Measurements from ENCODE around the gene SMARCD1.

SMARCD1 gene

DNA sequence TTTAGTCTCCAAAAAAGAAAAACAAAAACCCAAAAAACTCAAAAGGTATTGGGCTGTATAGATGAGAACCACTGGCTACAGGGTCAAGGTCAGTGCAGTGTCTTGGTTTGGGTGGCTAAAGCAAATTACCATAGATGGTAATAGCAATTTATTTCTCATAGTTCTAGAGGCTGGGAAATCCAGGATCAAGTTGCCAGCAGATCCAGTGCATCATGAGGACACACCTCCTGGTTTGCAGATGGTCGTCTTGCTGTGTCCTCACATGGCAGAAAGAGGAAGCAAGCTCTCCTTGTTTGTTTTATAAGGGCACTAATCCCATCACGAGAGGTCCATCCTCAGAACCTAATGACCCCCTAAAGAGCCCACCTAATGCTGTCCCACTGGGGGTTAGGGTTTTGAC lies 38.1 kb downstream of the SMARCD1 start:
- Histone ChIP-seq H3K27me3 (ENCODE audit: control insufficient read depth in 3 of 3, insufficient read depth in 3 of 3, low read depth in 1 of 3, low read length in 3 of 3) (no peaks in the 10 kb centered on the region), H3K27ac (replicated peaks; ENCODE audit: low read length) (no peak overlapping the region), H2BK120ac (ENCODE audit: low read depth, low read length) (no peak overlapping the region), H2AK5ac (ENCODE audit: low read depth, low read length) (no peak overlapping the region), H2BK5ac (ENCODE audit: low read length) (no peak overlapping the region), H3K23ac (ENCODE audit: low read depth, low read length, poor library complexity) (no peak overlapping the region), H4K91ac (ENCODE audit: low read depth, low read length, poor library complexity) (no peak overlapping the region), H3K18ac (ENCODE audit: low read length) (no peak overlapping the region), H3K79me1 (ENCODE audit: low read depth, low read length) (peaks cover 2% of the 10 kb centered on the region), H4K8ac (ENCODE audit: low read depth, low read length) (no peak overlapping the region), H3K4ac (ENCODE audit: low read length) (no peak overlapping the region), H2AFZ (ENCODE audit: low read length) (no peak overlapping the region), H3K4me1 (ENCODE audit: control insufficient read depth in 2 of 2, insufficient read depth in 1 of 2, low read depth in 1 of 2, low read length in 2 of 2) (no peaks in the 10 kb centered on the region), H3K9me3 (replicated peaks in 1 of 2; ENCODE audit: control insufficient read depth in 2 of 2, insufficient read depth in 1 of 2, low read depth in 1 of 2, low read length in 2 of 2) (no peaks in the 10 kb centered on the region), H2BK15ac (ENCODE audit: low read length) (no peak overlapping the region), H3K4me2 (ENCODE audit: insufficient read depth, low read length, poor library complexity, severe bottlenecking) (no peak overlapping the region), H3K14ac (ENCODE audit: low read length) (no peak overlapping the region), H2BK12ac (ENCODE audit: low read length) (no peak overlapping the region), H3K9ac (ENCODE audit: low read depth, low read length, poor library complexity) (no peak overlapping the region), H3K4me3 (ENCODE audit: low read length in 2 of 2) (no peak overlapping the region), H3K36me3 (replicated peaks in 1 of 2; ENCODE audit: control insufficient read depth in 2 of 2, insufficient read depth in 2 of 2, low read length in 2 of 2) (peaks cover 4 to 53% of the 10 kb centered on the region in 2 donors)
- DNase-seq (ENCODE audit: low spot score), result no peak
- WGBS, 2 donors (ENCODE audit: extremely low coverage in 2 of 2, insufficient read length in 2 of 2, insufficient replicate concordance in 1 of 2), result no CpG with 5 or more reads among the region's 2 CpGs

DNA sequence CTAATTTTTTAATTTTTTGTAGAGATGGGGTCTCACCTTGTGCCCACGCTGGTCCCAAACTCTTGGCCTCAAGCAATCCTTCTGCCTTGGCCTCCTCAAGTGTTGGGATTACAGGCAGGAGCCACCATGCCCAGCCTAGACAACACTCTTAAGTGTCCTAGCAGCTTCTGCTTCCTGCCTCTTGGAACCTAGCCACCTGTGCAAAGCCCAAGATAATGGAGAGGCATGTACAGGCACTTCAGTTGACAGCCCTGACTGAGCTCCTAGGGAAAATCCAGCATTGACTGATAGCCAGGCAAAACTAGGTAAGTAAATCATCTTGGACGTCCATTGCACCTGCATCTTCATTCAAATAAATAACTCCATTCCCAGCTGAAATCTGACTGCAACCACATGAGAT lies 42.4 kb downstream of the SMARCD1 start:
- no peak overlapping the region for H3K18ac ChIP-seq (ENCODE audit: low read length)
- no peak overlapping the region for H3K27ac ChIP-seq (replicated peaks; ENCODE audit: low read length)
- no CpG with 5 or more reads among the region's 2 CpGs for WGBS, 2 donors (ENCODE audit: extremely low coverage in 2 of 2, insufficient read length in 2 of 2, insufficient replicate concordance in 1 of 2)
- H3K4ac ChIP-seq (ENCODE audit: low read length), result no peak overlapping the region
- H3K4me3 ChIP-seq (ENCODE audit: low read length in 2 of 2), result no peak overlapping the region
- H3K9me3 ChIP-seq (replicated peaks in 1 of 2; ENCODE audit: control insufficient read depth in 2 of 2, insufficient read depth in 1 of 2, low read depth in 1 of 2, low read length in 2 of 2), result no peaks in the 10 kb centered on the region
- H3K79me1 ChIP-seq (ENCODE audit: low read depth, low read length), result no peaks in the 10 kb centered on the region
- H2BK120ac ChIP-seq (ENCODE audit: low read depth, low read length), result no peak overlapping the region
- DNase-seq (ENCODE audit: low spot score), result no peak
- H2BK15ac ChIP-seq (ENCODE audit: low read length), result no peak overlapping the region
- H3K4me2 ChIP-seq (ENCODE audit: insufficient read depth, low read length, poor library complexity, severe bottlenecking), result no peak overlapping the region
- H3K14ac ChIP-seq (ENCODE audit: low read length), result no peak overlapping the region
- H2AK5ac ChIP-seq (ENCODE audit: low read depth, low read length), result no peak overlapping the region
- no peak overlapping the region for H4K8ac ChIP-seq (ENCODE audit: low read depth, low read length)
- no peak overlapping the region for H2AFZ ChIP-seq (ENCODE audit: low read length)
- H2BK12ac ChIP-seq (ENCODE audit: low read length), result no peak overlapping the region
- H2BK5ac ChIP-seq (ENCODE audit: low read length), result no peak overlapping the region
- no peaks in the 10 kb centered on the region for H3K27me3 ChIP-seq (ENCODE audit: control insufficient read depth in 3 of 3, insufficient read depth in 3 of 3, low read depth in 1 of 3, low read length in 3 of 3)
- H3K23ac ChIP-seq (ENCODE audit: low read depth, low read length, poor library complexity), result no peak overlapping the region
- H3K36me3 ChIP-seq (replicated peaks in 1 of 2; ENCODE audit: control insufficient read depth in 2 of 2, insufficient read depth in 2 of 2, low read length in 2 of 2), result peaks cover 21 to 71% of the 10 kb centered on the region in 2 donors
- H3K9ac ChIP-seq (ENCODE audit: low read depth, low read length, poor library complexity), result no peak overlapping the region
- H3K4me1 ChIP-seq (ENCODE audit: control insufficient read depth in 2 of 2, insufficient read depth in 1 of 2, low read depth in 1 of 2, low read length in 2 of 2), result no peaks in the 10 kb centered on the region
- H4K91ac ChIP-seq (ENCODE audit: low read depth, low read length, poor library complexity), result no peak overlapping the region

DNA sequence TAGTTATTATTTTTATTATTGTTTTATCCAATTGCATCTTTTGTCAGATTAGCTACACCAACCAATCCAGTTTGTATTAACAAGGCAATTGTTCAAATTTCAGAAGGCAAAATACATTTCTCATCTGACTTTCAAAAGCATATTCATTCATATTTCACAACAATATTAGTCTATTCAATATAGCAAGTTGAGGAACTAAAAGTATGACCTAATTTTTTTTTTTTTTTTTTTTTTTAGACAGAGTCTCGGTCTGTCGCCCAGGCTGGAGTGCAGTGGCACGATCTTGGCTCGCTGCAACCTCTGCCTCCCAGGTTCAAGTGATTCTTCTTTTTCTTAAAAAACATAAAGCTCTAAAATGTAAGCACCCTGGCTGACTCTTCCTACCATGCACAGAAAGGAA lies 44.1 kb downstream of the SMARCD1 start:
- H3K4me3 ChIP-seq (ENCODE audit: low read length in 2 of 2), result no peak overlapping the region
- H3K4me2 ChIP-seq (ENCODE audit: insufficient read depth, low read length, poor library complexity, severe bottlenecking), result no peak overlapping the region
- H3K9me3 ChIP-seq (replicated peaks in 1 of 2; ENCODE audit: control insufficient read depth in 2 of 2, insufficient read depth in 1 of 2, low read depth in 1 of 2, low read length in 2 of 2), result no peaks in the 10 kb centered on the region
- no peak overlapping the region for H3K18ac ChIP-seq (ENCODE audit: low read length)
- H2BK5ac ChIP-seq (ENCODE audit: low read length), result no peak overlapping the region
- H4K91ac ChIP-seq (ENCODE audit: low read depth, low read length, poor library complexity), result no peak overlapping the region
- DNase-seq (ENCODE audit: low spot score), result no peak
- H3K79me1 ChIP-seq (ENCODE audit: low read depth, low read length), result no peaks in the 10 kb centered on the region
- no peak overlapping the region for H2AK5ac ChIP-seq (ENCODE audit: low read depth, low read length)
- no peaks in the 10 kb centered on the region for H3K27me3 ChIP-seq (ENCODE audit: control insufficient read depth in 3 of 3, insufficient read depth in 3 of 3, low read depth in 1 of 3, low read length in 3 of 3)
- H3K9ac ChIP-seq (ENCODE audit: low read depth, low read length, poor library complexity), result no peak overlapping the region
- peaks cover 31 to 76% of the 10 kb centered on the region in 2 donors for H3K36me3 ChIP-seq (replicated peaks in 1 of 2; ENCODE audit: control insufficient read depth in 2 of 2, insufficient read depth in 2 of 2, low read length in 2 of 2)
- no CpG with 5 or more reads among the region's 4 CpGs for WGBS, 2 donors (ENCODE audit: extremely low coverage in 2 of 2, insufficient read length in 2 of 2, insufficient replicate concordance in 1 of 2)
- no peak overlapping the region for H3K4ac ChIP-seq (ENCODE audit: low read length)
- no peaks in the 10 kb centered on the region for H3K4me1 ChIP-seq (ENCODE audit: control insufficient read depth in 2 of 2, insufficient read depth in 1 of 2, low read depth in 1 of 2, low read length in 2 of 2)
- H3K23ac ChIP-seq (ENCODE audit: low read depth, low read length, poor library complexity), result no peak overlapping the region
- no peak overlapping the region for H2BK12ac ChIP-seq (ENCODE audit: low read length)
- no peak overlapping the region for H2AFZ ChIP-seq (ENCODE audit: low read length)
- no peak overlapping the region for H2BK15ac ChIP-seq (ENCODE audit: low read length)
- no peak overlapping the region for H3K27ac ChIP-seq (replicated peaks; ENCODE audit: low read length)
- no peak overlapping the region for H4K8ac ChIP-seq (ENCODE audit: low read depth, low read length)
- no peak overlapping the region for H2BK120ac ChIP-seq (ENCODE audit: low read depth, low read length)
- no peak overlapping the region for H3K14ac ChIP-seq (ENCODE audit: low read length)

DNA sequence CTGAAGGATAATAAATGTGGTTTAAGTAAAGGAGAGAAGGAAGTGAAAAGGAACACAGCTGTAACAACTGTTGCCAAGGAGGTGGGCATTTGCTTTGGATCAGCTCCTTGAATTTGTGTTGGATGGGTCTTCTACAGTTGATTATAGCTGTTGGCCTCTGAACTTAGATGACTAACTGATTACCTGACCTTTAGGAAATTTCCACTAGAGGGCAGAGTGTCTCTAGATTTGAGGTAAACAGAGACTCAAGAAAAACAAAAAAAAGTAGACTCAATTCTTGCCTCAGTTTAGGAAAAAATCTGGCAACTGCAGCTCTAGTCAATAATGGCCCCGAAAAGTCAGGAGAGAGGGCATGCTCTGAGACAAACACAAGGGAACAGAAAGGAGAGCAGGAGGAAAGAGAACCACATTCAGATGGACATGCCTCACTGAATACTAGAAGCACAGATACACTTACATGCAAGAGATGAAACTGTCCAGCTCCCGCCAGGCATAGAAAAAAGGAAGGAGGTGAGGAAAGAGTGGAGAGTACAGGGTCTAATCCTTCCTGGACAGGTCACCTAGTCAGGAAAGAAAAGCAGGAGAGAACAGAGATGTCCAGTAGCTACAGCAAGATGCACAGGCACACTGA lies 47.5 kb downstream of the SMARCD1 start:
- no peaks in the 10 kb centered on the region for H3K27me3 ChIP-seq (ENCODE audit: control insufficient read depth in 3 of 3, insufficient read depth in 3 of 3, low read depth in 1 of 3, low read length in 3 of 3)
- H2BK15ac ChIP-seq (ENCODE audit: low read length), result no peak overlapping the region
- no peak overlapping the region for H2BK120ac ChIP-seq (ENCODE audit: low read depth, low read length)
- H3K23ac ChIP-seq (ENCODE audit: low read depth, low read length, poor library complexity), result no peak overlapping the region
- H3K18ac ChIP-seq (ENCODE audit: low read length), result no peak overlapping the region
- no peak overlapping the region for H3K27ac ChIP-seq (replicated peaks; ENCODE audit: low read length)
- no peak overlapping the region for H3K14ac ChIP-seq (ENCODE audit: low read length)
- no peaks in the 10 kb centered on the region for H3K79me1 ChIP-seq (ENCODE audit: low read depth, low read length)
- no peaks in the 10 kb centered on the region for H3K4me1 ChIP-seq (ENCODE audit: control insufficient read depth in 2 of 2, insufficient read depth in 1 of 2, low read depth in 1 of 2, low read length in 2 of 2)
- H3K9ac ChIP-seq (ENCODE audit: low read depth, low read length, poor library complexity), result no peak overlapping the region
- H2AFZ ChIP-seq (ENCODE audit: low read length), result no peak overlapping the region
- H3K36me3 ChIP-seq (replicated peaks in 1 of 2; ENCODE audit: control insufficient read depth in 2 of 2, insufficient read depth in 2 of 2, low read length in 2 of 2), result peaks cover 41 to 96% of the 10 kb centered on the region in 2 donors
- H3K4me3 ChIP-seq (ENCODE audit: low read length in 2 of 2), result no peak overlapping the region
- no peak overlapping the region for H4K8ac ChIP-seq (ENCODE audit: low read depth, low read length)
- H2BK12ac ChIP-seq (ENCODE audit: low read length), result no peak overlapping the region
- H2AK5ac ChIP-seq (ENCODE audit: low read depth, low read length), result no peak overlapping the region
- H3K9me3 ChIP-seq (replicated peaks in 1 of 2; ENCODE audit: control insufficient read depth in 2 of 2, insufficient read depth in 1 of 2, low read depth in 1 of 2, low read length in 2 of 2), result no peaks in the 10 kb centered on the region
- no peak overlapping the region for H3K4ac ChIP-seq (ENCODE audit: low read length)
- no CpG with 5 or more reads among the region's 2 CpGs for WGBS, 2 donors (ENCODE audit: extremely low coverage in 2 of 2, insufficient read length in 2 of 2, insufficient replicate concordance in 1 of 2)
- DNase-seq (ENCODE audit: low spot score), result no peak
- H4K91ac ChIP-seq (ENCODE audit: low read depth, low read length, poor library complexity), result no peak overlapping the region
- no peak overlapping the region for H2BK5ac ChIP-seq (ENCODE audit: low read length)
- no peak overlapping the region for H3K4me2 ChIP-seq (ENCODE audit: insufficient read depth, low read length, poor library complexity, severe bottlenecking)
